NCI-H510A (cell line): ENCODE results near the gene NAB1.

ENCODE experiments used
- DNase-seq: peaks from one replicate; lab custom pipeline; 2025; lab: John Stamatoyannopoulos, UW

Gene NAB1

GRCh38 chr2:190713471-190713870 is 64.6 kb downstream of the NAB1 start:
- no peak for DNase-seq

GRCh38 chr2:190714958-190715357 is 66.1 kb downstream of the NAB1 start:
- DNase-seq = no peak

GRCh38 chr2:190716176-190716807 is 67.4 kb downstream of the NAB1 start:
- DNase-seq = no peak

GRCh38 chr2:190717306-190717705 is 68.4 kb downstream of the NAB1 start:
- no peak for DNase-seq

GRCh38 chr2:190717764-190718651 is 69.1 kb downstream of the NAB1 start:
- peak; percentile 58 for DNase-seq

- DNase-seq = no peak
Measured at GRCh38 chr2:190718652-190719526, 70.0 kb downstream of the NAB1 start.

- no peak for DNase-seq
Measured at GRCh38 chr2:190720276-190720675, 71.4 kb downstream of the NAB1 start.

- DNase-seq = no peak
Measured at GRCh38 chr2:190720691-190721090, 71.8 kb downstream of the NAB1 start.

- no peak for DNase-seq
Measured at GRCh38 chr2:190722061-190722759, 73.3 kb downstream of the NAB1 start.

GRCh38 chr2:190722835-190723234 is 74.0 kb downstream of the NAB1 start:
- no peak for DNase-seq

GRCh38 chr2:190723397-190724090 is 74.7 kb downstream of the NAB1 start:
- DNase-seq = no peak

GRCh38 chr2:190726255-190726654 is 77.4 kb downstream of the NAB1 start:
- no peak for DNase-seq

- DNase-seq = no peak
Measured at GRCh38 chr2:190736355-190736754, 87.5 kb downstream of the NAB1 start.

GRCh38 chr2:190740449-190740848 is 91.6 kb downstream of the NAB1 start:
- DNase-seq = no peak
